ENCODE data around the gene SCLY.

SCLY gene

GRCh38 chr2:238119756-238120462 lies 59.1 kb downstream of the SCLY start:
- Histone ChIP-seq H3K9me3 (ENCODE audit: low read length) (no peaks in the 10 kb centered on the region), H3K9ac (ENCODE audit: low read length) (no peak overlapping the region), H3K36me3 (ENCODE audit: insufficient read depth, low read length) (no peaks in the 10 kb centered on the region), H3K27me3 (ENCODE audit: control insufficient read depth in 1 of 2, insufficient read depth in 2 of 2, low read length in 2 of 2) (peaks cover 0 to 3% of the 10 kb centered on the region in 2 donors), H3K27ac (ENCODE audit: low read depth, low read length) (no peak overlapping the region), H3K4me1 (ENCODE audit: insufficient read depth, low read length) (no peaks in the 10 kb centered on the region), H3K4me3 (ENCODE audit: low read depth in 1 of 2, low read length in 2 of 2) (no peak overlapping the region)

- Histone ChIP-seq H3K9ac (ENCODE audit: low read length) (no peak overlapping the region), H3K27ac (ENCODE audit: low read depth, low read length) (no peak overlapping the region), H3K36me3 (ENCODE audit: insufficient read depth, low read length) (no peaks in the 10 kb centered on the region), H3K9me3 (ENCODE audit: low read length) (no peaks in the 10 kb centered on the region), H3K4me1 (ENCODE audit: insufficient read depth, low read length) (no peaks in the 10 kb centered on the region), H3K27me3 (ENCODE audit: control insufficient read depth in 1 of 2, insufficient read depth in 2 of 2, low read length in 2 of 2) (peaks cover 0 to 3% of the 10 kb centered on the region in 2 donors), H3K4me3 (ENCODE audit: low read depth in 1 of 2, low read length in 2 of 2) (no peak overlapping the region)
These were observed 59.9 kb downstream of the SCLY start for GRCh38 chr2:238120463-238121298.

- H3K9ac ChIP-seq (ENCODE audit: low read length) = no peak overlapping the region
- no peak overlapping the region for H3K4me3 ChIP-seq (ENCODE audit: low read depth in 1 of 2, low read length in 2 of 2)
- H3K9me3 ChIP-seq (ENCODE audit: low read length) = no peaks in the 10 kb centered on the region
- H3K36me3 ChIP-seq (ENCODE audit: insufficient read depth, low read length) = no peaks in the 10 kb centered on the region
- no peaks in the 10 kb centered on the region for H3K4me1 ChIP-seq (ENCODE audit: insufficient read depth, low read length)
- no peak overlapping the region for H3K27ac ChIP-seq (ENCODE audit: low read depth, low read length)
- peaks cover 0 to 3% of the 10 kb centered on the region in 2 donors for H3K27me3 ChIP-seq (ENCODE audit: control insufficient read depth in 1 of 2, insufficient read depth in 2 of 2, low read length in 2 of 2)
These were observed 60.9 kb downstream of the SCLY start for GRCh38 chr2:238121511-238122286.

GRCh38 chr2:238122287-238123217 lies 61.8 kb downstream of the SCLY start:
- H3K27me3 ChIP-seq (ENCODE audit: control insufficient read depth in 1 of 2, insufficient read depth in 2 of 2, low read length in 2 of 2) = peaks cover 0 to 3% of the 10 kb centered on the region in 2 donors
- H3K9ac ChIP-seq (ENCODE audit: low read length) = no peak overlapping the region
- H3K4me1 ChIP-seq (ENCODE audit: insufficient read depth, low read length) = no peaks in the 10 kb centered on the region
- no peaks in the 10 kb centered on the region for H3K9me3 ChIP-seq (ENCODE audit: low read length)
- H3K27ac ChIP-seq (ENCODE audit: low read depth, low read length) = no peak overlapping the region
- H3K36me3 ChIP-seq (ENCODE audit: insufficient read depth, low read length) = no peaks in the 10 kb centered on the region
- no peak overlapping the region for H3K4me3 ChIP-seq (ENCODE audit: low read depth in 1 of 2, low read length in 2 of 2)

GRCh38 chr2:238123218-238123971 lies 62.6 kb downstream of the SCLY start:
- Histone ChIP-seq H3K4me3 (ENCODE audit: low read depth in 1 of 2, low read length in 2 of 2) (no peak overlapping the region), H3K9me3 (ENCODE audit: low read length) (no peaks in the 10 kb centered on the region), H3K36me3 (ENCODE audit: insufficient read depth, low read length) (no peaks in the 10 kb centered on the region), H3K9ac (ENCODE audit: low read length) (no peak overlapping the region), H3K4me1 (ENCODE audit: insufficient read depth, low read length) (no peaks in the 10 kb centered on the region), H3K27ac (ENCODE audit: low read depth, low read length) (no peak overlapping the region), H3K27me3 (ENCODE audit: control insufficient read depth in 1 of 2, insufficient read depth in 2 of 2, low read length in 2 of 2) (peaks cover 0 to 3% of the 10 kb centered on the region in 2 donors)

- H3K4me3 ChIP-seq (ENCODE audit: low read depth in 1 of 2, low read length in 2 of 2) = no peak overlapping the region
- no peak overlapping the region for H3K9ac ChIP-seq (ENCODE audit: low read length)
- no peaks in the 10 kb centered on the region for H3K4me1 ChIP-seq (ENCODE audit: insufficient read depth, low read length)
- no peaks in the 10 kb centered on the region for H3K9me3 ChIP-seq (ENCODE audit: low read length)
- no peaks in the 10 kb centered on the region for H3K36me3 ChIP-seq (ENCODE audit: insufficient read depth, low read length)
- no peak overlapping the region for H3K27ac ChIP-seq (ENCODE audit: low read depth, low read length)
- H3K27me3 ChIP-seq (ENCODE audit: control insufficient read depth in 1 of 2, insufficient read depth in 2 of 2, low read length in 2 of 2) = no peaks in the 10 kb centered on the region
These were observed 63.2 kb downstream of the SCLY start for GRCh38 chr2:238123991-238124470.

- no peak overlapping the region for H3K4me3 ChIP-seq (ENCODE audit: low read depth in 1 of 2, low read length in 2 of 2)
- H3K27me3 ChIP-seq (ENCODE audit: control insufficient read depth in 1 of 2, insufficient read depth in 2 of 2, low read length in 2 of 2) = no peaks in the 10 kb centered on the region
- no peaks in the 10 kb centered on the region for H3K4me1 ChIP-seq (ENCODE audit: insufficient read depth, low read length)
- H3K27ac ChIP-seq (ENCODE audit: low read depth, low read length) = no peak overlapping the region
- no peaks in the 10 kb centered on the region for H3K36me3 ChIP-seq (ENCODE audit: insufficient read depth, low read length)
- no peaks in the 10 kb centered on the region for H3K9me3 ChIP-seq (ENCODE audit: low read length)
- H3K9ac ChIP-seq (ENCODE audit: low read length) = no peak overlapping the region
These were observed 63.8 kb downstream of the SCLY start for GRCh38 chr2:238124488-238125126.

- Histone ChIP-seq H3K9me3 (ENCODE audit: low read length) (no peaks in the 10 kb centered on the region), H3K27me3 (ENCODE audit: control insufficient read depth in 1 of 2, insufficient read depth in 2 of 2, low read length in 2 of 2) (no peaks in the 10 kb centered on the region), H3K4me1 (ENCODE audit: insufficient read depth, low read length) (no peaks in the 10 kb centered on the region), H3K9ac (ENCODE audit: low read length) (no peak overlapping the region), H3K27ac (ENCODE audit: low read depth, low read length) (no peak overlapping the region), H3K4me3 (ENCODE audit: low read depth in 1 of 2, low read length in 2 of 2) (no peak overlapping the region), H3K36me3 (ENCODE audit: insufficient read depth, low read length) (no peaks in the 10 kb centered on the region)
These were observed 64.5 kb downstream of the SCLY start for GRCh38 chr2:238125127-238125885.

GRCh38 chr2:238126338-238126737 lies 65.5 kb downstream of the SCLY start:
- Histone ChIP-seq H3K9me3 (ENCODE audit: low read length) (no peaks in the 10 kb centered on the region), H3K4me1 (ENCODE audit: insufficient read depth, low read length) (no peaks in the 10 kb centered on the region), H3K27me3 (ENCODE audit: control insufficient read depth in 1 of 2, insufficient read depth in 2 of 2, low read length in 2 of 2) (no peaks in the 10 kb centered on the region), H3K27ac (ENCODE audit: low read depth, low read length) (no peak overlapping the region), H3K36me3 (ENCODE audit: insufficient read depth, low read length) (no peaks in the 10 kb centered on the region), H3K9ac (ENCODE audit: low read length) (no peak overlapping the region), H3K4me3 (ENCODE audit: low read depth in 1 of 2, low read length in 2 of 2) (no peak overlapping the region)
